Measurements from ENCODE around the gene RGS3. TPM values are rescaled to one million over a fixed set of nuclear protein-coding genes. Genes with fewer than 3 reads are reported as not detected.

The RGS3 gene
- total RNA-seq, 1 experiment from 2014 or later: 39.4 TPM

GRCh38 chr9:113564498-113565237, 101.1 kb downstream of the RGS3 start:
- BruUV-seq (replicated peaks): no TSS peak
- Histone ChIP-seq H3K4me1 (ENCODE audit: control insufficient read depth in 1 of 2, insufficient read depth in 2 of 2, low read length in 2 of 2) (peaks cover 18 to 23% of the 10 kb centered on the region in 2 experiments), H3K9me3 (ENCODE audit: control insufficient read depth in 1 of 2, insufficient read depth in 1 of 2, low read depth in 1 of 2, low read length in 2 of 2) (no peaks in the 10 kb centered on the region), H3K36me3 (ENCODE audit: control insufficient read depth in 1 of 2, insufficient read depth in 2 of 2, low read length in 2 of 2) (no peaks in the 10 kb centered on the region), H2AFZ (ENCODE audit: low read depth, low read length, poor library complexity, severe bottlenecking) (no peak overlapping the region), H3K27me3 (ENCODE audit: insufficient read depth, low read length) (no peaks in the 10 kb centered on the region), H3K79me2 (ENCODE audit: insufficient read depth, low read length) (no peaks in the 10 kb centered on the region), H3K27ac (ENCODE audit: low read depth, low read length) (no peak overlapping the region; the same call in 1 of the 2 replicates), H3K9me2 (ENCODE audit: insufficient read depth) (no peaks in the 10 kb centered on the region), H4K20me1 (ENCODE audit: insufficient read depth) (no peaks in the 10 kb centered on the region), H3K4me2 (ENCODE audit: low read length) (0 out of 2 replicates have a peak overlapping the region, but pooled peaks have one; percentile 15), H3K9ac (ENCODE audit: low read length) (no peak overlapping the region), H3K4me3 (replicated peaks in 1 of 2; ENCODE audit: low read depth in 1 of 2, low read length in 2 of 2) (no peak overlapping the region; a peak in 1 of 4 replicates)
- DNase-seq (ENCODE audit: low read depth, low spot score) (no peak), ATAC-seq (no peak)
- ChIA-PET RAD21 (ENCODE audit: low non-redundant PET in 1 of 2, low total read pairs in 2 of 2, uncharacterized antibody in 2 of 2, unreplicated experiment in 2 of 2) (no interaction called here), CTCF (no interaction called here), POLR2A (interaction anchor here (0.6 to 1.6 kb wide), 2 partner anchors 14 to 91 kb away, joined by 3 to 5 read pairs; no protein-coding TSS in a partner anchor)
- TF ChIP-seq CTCF (IDR thresholded peaks at IDR 0.05 in 2 of 3, conservative IDR thresholded peaks at IDR 0.05 in 1 of 3; ENCODE audit: borderline replicate concordance in 1 of 3, insufficient read depth in 1 of 3, low read depth in 2 of 3, low read length in 2 of 3) (no peak), SP1 (IDR thresholded peaks at IDR 0.05; ENCODE audit: low read depth) (no peak), POLR2AphosphoS5 (IDR thresholded peaks at IDR 0.05; ENCODE audit: low read depth, low read length) (no peak), ZNF274 (IDR thresholded peaks at IDR 0.05; ENCODE audit: low read depth, low read length) (no peak), ATF3 (IDR thresholded peaks at IDR 0.05) (no peak), ELF1 (IDR thresholded peaks at IDR 0.05; ENCODE audit: borderline replicate concordance, low read depth) (no peak), SIN3A (IDR thresholded peaks at IDR 0.05; ENCODE audit: low read depth) (no peak), EZH2phosphoT487 (IDR thresholded peaks at IDR 0.05; ENCODE audit: borderline replicate concordance) (no peak), EGR1 (IDR thresholded peaks at IDR 0.05; ENCODE audit: low read depth) (no peak), SRF (IDR thresholded peaks at IDR 0.05; ENCODE audit: low read depth) (no peak), POLR2A (IDR thresholded peaks at IDR 0.05; ENCODE audit: borderline replicate concordance, extremely low read depth, insufficient read depth, insufficient read length) (no peak), JUND (IDR thresholded peaks at IDR 0.05) (no peak), REST (IDR thresholded peaks at IDR 0.05; ENCODE audit: low read depth) (no peak), RAD21 (IDR thresholded peaks at IDR 0.05; ENCODE audit: low read depth) (no peak), FOSL1 (IDR thresholded peaks at IDR 0.05; ENCODE audit: low read depth) (no peak), YY1 (IDR thresholded peaks at IDR 0.05; ENCODE audit: extremely low read depth, insufficient replicate concordance, low read depth, low read length) (no peak)
- intact Hi-C loops (cut with micrococcal nuclease): no loop called here
